GM21390 (cell line): ENCODE data around the gene RPS18.
"Not testable (repeated sequence)": the region's sequence is repeated elsewhere in the genome, so short reads cannot be mapped to it uniquely, and the experiment has no call there.

ENCODE experiments used
- ATAC-seq: cut with Tn5 transposase; IDR thresholded peaks from one replicate; pipeline ENCODE4 v1.9.1; 2021; ENCODE audit not compliant: unreplicated experiment

The RPS18 gene

DNA sequence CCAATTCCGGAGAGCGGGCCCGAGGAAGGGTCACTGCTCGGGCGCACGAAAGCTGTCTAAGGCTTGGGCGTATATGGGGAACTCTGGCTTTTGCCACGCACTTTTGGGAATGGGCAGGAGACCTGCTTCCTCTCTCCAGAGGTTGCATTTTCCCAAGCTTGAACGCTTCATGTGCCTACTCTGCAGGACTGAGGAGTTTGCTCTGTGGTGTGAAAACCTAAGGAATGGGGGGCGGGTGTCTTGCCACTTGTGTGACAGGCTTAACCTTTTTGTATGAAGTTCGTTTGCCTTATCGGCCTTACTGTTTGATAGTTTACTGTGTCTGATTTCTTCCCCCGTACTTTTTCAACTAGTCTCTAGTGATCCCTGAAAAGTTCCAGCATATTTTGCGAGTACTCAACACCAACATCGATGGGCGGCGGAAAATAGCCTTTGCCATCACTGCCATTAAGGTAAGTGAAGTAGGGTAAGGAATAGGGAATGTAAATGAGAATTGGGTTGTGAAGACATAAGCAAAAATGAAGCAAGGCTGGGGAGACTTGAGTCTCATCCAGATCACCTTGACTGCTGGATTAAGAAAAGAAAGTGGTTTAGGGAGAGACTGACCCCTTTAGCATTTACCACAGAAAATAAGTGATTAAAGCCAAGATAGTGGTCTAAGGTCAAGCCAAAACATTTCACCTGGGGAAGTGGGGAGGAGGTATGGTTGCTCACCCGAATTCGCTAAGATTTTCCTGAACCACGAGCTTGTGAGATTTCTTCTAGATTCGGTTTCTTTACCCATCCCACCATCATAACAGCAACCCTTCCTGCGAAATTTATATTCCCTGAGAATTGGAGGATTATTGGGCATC is 627 bp downstream of the RPS18 start:
- ATAC-seq = no peak

DNA sequence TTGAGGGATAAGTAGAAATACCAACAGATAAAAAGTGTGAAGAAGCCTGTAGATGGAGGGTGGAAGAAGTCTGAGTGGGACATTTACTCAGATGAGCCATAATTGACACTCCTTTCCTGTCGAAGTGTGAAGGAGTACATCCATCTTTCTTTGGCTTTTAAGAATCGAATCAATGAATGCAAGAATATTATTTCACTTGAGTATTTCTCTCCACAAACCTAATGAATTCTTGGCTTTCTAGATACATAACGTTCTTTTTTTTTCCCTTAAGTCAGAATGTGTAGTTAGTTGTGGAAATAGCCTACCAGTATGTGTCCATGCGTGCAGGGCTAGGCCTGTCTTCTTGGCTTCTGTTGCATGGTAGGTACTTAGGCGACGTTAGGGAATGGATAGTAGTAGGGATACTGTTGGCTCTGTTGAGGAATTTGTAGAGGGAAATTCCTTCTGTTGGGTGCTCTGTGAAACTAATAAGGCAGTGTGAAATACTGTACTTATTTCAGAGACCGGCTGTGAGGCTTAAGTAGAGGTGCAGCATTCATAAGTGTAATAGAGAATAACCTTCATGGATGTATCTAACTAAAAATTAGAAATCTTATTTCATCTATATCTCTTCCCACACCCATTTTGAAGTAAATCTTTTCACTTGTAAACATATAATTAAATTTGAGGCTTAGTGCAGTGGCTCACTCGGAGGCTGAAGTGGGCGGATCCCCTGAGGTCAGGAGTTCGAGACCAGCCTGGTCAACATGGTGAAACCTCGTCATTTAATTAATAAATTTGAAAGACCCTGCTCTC is 1.5 kb downstream of the RPS18 start:
- ATAC-seq = no peak

DNA sequence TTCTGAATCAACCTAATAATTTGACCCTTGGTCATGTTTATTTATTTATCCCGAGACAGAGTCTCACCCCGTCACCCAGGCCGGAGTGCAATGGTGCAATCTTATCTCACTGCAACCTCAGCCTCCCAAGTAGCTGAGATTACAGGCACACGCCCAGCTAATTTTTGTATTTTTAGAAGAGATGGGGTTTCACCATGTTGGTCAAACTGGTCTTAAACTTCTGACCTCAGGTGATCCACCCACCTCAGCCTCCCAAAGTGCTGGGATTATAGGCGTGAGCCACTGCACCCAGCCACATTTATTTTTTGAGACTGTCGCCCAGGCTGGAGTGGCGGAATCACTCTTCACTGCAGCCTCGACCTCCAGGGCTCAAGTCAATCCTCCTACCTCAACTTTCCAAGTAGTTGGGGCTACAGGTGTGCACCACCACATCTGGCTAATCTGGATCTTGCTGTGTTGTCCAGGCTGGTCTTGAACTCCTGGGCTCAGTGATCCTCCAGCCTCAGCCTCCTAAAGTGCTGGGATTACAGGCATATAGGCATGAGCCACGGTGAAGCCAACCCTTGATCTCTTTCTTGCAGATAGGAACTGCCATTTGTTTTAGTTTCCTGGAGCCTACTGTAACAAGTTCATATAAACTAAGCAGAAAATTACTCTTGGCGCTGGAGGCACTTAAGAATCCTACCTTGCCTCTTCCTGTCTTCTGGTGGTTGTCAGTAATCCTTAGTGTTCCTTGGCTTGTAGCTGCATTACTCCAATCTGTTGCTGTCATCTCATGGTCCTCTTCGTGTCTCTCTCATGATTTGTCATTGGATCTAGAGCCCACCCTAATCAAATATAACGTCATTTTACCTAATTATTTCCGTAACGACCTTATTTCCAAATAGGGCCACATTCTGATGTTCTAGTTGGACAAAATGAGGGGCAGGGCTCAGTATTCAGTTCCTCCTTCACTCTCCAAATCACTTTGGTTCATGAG is 2.3 kb downstream of the RPS18 start:
- no peak for ATAC-seq

DNA sequence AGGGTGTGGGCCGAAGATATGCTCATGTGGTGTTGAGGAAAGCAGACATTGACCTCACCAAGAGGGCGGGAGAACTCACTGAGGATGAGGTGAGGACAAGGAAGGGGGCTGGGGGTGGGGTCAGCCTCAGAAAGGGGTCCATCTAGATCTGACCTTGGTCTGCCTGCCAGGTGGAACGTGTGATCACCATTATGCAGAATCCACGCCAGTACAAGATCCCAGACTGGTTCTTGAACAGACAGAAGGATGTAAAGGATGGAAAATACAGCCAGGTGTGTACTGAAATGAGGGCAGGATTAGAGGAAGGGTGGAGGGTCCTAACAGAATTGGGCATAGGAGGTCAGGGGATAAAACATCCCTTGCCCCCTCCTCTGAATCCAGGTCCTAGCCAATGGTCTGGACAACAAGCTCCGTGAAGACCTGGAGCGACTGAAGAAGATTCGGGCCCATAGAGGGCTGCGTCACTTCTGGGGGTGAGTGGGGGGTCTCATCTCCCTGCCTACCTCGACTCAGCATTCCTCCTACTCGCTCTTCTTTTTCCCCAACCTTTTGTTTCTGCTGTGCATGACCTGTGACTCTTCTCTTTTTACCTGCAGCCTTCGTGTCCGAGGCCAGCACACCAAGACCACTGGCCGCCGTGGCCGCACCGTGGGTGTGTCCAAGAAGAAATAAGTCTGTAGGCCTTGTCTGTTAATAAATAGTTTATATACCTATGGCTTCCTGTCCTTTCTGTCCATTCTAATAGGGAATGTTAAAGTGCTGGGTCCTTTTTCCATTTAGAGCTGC is 4.1 kb downstream of the RPS18 start:
- not testable (repeated sequence) for ATAC-seq

DNA sequence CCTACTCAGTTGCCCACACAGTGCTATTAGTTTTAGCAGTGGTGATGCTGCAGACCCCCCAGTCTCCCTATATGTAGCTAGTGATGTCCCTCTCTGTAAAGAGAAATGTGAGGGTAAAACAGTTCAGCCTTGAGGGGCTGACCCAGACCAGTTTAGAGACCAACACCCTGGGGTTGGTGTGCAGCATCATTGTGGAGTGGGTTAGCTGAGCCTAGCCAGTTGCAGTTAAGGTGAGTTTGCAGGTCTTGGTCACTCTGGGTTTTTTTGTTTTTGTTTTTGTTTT is 4.6 kb downstream of the RPS18 start:
- ATAC-seq = no peak

DNA sequence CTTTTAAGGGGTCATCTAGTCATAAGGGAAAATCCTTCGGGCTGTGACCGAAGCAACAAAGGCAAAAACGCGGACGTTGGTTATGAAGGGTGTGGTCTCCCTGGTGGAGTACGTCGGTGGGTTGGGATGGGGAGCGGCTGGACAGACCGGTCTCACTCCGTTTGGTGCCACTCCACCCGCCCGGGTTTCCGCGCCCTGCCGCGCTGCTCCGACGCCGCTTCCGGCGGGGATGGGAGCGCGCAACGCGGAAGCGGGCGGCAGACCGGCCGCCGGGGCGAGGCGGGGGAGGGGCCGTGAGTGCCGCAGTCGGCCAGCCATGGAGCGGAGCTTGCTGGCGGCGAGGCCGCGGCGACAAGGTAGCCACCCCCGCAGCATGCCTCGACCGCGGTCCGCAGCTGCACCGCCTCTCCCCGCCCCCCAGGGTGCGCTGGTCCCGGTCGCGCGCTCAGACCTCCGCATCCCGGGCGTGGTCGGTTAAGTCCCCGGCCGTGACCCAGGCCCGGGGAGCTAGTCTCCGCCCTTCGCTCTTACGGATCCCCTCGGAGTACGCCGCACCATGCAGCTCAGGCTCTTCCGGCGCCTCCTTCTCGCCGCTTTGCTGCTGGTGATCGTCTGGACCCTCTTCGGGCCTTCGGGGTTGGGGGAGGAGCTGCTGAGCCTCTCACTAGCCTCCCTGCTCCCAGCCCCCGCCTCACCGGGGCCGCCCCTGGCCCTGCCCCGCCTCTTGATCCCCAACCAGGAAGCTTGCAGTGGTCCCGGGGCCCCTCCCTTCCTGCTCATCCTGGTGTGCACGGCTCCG is 5.2 kb downstream of the RPS18 start, which contains the start of gene B3GALT4:
Gene B3GALT4 (plus strand): TSS at position 260 of the 799 bp plus-strand sequence. CDS start 297 bp downstream, at position 557.
- peak; percentile 56 for ATAC-seq

DNA sequence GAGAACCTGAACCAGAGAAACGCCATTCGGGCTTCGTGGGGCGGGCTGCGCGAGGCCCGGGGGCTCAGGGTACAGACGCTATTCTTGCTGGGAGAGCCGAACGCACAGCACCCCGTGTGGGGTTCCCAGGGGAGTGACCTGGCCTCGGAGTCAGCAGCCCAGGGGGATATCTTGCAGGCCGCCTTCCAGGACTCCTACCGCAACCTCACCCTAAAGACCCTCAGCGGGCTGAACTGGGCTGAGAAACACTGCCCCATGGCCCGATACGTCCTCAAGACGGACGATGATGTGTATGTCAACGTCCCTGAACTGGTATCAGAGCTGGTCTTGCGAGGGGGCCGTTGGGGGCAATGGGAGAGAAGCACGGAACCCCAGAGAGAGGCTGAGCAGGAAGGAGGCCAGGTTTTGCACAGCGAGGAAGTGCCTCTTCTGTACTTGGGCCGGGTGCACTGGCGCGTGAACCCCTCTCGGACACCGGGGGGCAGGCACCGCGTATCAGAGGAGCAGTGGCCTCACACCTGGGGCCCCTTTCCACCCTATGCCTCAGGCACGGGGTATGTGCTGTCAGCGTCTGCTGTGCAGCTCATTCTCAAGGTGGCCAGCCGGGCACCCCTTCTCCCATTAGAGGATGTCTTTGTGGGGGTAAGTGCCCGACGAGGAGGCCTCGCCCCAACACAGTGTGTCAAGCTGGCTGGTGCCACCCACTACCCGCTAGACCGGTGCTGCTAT is 6.0 kb downstream of the RPS18 start:
- ATAC-seq = no peak

DNA sequence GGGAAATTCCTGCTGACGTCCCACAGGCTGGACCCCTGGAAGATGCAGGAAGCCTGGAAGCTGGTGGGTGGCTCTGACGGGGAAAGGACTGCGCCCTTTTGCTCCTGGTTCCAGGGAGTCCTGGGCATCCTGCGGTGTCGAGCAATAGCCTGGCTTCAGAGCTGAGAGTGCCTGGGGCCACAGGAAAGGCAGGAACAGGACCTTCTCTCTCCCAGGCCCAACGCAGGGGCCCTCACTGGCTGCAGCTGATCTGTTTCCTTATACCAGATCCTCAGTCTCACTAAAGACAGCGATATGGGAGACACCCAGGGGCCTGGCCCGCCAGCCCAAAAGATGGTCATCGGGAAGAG is 6.5 kb downstream of the RPS18 start:
- no peak for ATAC-seq

DNA sequence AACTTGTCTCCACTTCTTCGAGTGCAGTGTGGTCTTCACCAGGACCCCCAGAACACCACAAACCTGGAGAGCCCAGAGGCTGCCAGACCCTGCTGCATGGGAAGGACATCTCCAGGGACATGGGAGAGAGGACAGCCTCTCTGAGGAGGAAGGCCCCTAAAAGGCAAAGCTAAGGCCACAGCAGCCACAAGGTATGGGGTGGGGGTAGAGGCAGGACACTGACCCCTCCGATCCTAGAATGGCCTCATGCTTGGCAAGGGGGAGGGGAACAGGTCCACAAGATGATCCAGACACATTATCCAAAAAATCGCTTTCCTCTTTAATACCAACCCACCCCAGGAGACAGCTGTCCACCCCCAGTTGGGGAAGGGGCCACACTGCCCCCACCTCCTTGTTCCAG is 6.9 kb downstream of the RPS18 start:
- no peak for ATAC-seq

DNA sequence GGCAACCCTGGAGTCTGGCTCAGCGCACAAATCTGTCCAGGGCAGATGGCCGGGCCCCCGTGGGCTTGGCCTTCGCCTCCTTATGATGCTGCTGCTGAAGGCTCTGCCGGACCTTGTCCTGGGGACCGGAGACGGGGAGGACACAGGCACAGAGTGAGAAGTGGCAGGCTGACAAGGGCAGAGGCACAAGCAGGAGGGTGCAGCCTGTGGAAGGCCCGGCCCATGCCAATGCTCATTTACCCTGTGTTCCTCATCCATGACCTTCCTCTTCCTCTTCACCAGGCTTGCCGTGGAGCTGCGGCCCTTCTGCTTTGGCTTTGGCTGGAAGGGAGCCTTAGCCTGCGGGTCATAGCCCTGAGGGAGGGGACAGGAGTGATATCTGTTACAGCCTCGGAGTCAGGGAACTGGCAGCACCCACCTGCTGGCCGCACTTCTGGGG is 7.4 kb downstream of the RPS18 start:
- no peak for ATAC-seq

DNA sequence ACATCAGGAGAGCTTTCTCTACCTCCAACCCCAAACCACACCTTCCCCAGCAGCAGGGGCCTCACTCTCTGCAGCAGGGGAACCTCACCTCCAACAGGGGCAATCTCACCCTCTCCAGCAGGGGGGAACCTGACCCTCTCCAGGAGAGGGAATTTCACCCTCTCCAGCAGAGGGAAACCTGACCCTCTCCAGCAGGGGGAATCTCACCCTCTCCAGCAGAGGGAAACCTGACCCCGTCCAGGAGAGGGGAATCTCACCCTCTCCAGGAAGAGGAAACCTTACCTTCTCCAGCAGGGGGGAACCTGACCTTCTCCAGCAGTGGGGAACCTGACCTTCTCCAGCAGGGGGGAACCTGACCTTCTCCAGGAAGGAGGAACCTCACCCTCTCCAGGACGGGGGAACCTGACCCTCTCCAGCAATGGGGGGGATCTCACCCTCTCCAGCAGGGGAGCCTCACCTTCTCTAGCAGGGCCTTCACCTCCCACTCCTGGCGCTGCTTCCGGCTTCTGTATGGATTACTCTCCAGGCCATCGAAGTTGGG is 8.2 kb downstream of the RPS18 start:
- ATAC-seq = no peak

DNA sequence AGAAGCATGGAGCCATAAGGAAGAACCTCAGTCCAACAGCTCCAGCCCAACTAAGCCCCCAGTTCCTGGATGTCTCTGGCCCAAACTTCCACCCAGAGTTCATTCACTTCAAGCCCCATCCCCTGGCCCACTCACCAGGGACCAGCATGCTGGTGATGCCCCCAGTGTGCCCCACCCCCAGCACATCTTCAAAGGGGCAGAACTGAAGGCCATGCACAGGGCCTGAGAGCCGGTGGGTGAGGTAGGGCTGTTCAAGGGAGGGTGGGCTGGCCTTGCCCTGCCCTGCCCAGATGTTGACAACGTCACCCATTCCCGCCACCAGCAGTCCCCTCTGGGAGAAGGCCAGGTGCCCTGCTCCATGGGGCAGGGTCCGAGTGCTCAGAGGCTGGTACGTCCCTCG is 8.7 kb downstream of the RPS18 start:
- no peak for ATAC-seq

DNA sequence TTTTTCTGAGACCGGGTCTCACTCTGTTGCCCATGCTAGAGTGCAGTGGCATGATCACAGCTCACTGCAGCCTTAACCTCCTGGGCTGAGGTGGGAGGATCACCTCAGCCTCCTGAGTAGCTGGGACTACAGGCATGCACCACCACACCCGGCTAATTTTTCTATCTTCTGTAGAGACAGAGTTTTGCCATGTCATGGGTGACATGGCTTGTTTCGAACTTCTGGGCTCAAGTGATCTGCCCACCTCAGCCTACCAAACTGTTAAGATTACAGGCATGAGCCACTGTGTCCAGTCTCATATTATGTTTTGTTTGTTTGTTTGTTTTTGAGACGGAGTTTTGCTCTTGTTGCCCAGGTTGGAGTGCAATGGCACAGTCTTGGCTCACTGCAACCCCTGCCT is 13.3 kb downstream of the RPS18 start:
- not testable (repeated sequence) for ATAC-seq

DNA sequence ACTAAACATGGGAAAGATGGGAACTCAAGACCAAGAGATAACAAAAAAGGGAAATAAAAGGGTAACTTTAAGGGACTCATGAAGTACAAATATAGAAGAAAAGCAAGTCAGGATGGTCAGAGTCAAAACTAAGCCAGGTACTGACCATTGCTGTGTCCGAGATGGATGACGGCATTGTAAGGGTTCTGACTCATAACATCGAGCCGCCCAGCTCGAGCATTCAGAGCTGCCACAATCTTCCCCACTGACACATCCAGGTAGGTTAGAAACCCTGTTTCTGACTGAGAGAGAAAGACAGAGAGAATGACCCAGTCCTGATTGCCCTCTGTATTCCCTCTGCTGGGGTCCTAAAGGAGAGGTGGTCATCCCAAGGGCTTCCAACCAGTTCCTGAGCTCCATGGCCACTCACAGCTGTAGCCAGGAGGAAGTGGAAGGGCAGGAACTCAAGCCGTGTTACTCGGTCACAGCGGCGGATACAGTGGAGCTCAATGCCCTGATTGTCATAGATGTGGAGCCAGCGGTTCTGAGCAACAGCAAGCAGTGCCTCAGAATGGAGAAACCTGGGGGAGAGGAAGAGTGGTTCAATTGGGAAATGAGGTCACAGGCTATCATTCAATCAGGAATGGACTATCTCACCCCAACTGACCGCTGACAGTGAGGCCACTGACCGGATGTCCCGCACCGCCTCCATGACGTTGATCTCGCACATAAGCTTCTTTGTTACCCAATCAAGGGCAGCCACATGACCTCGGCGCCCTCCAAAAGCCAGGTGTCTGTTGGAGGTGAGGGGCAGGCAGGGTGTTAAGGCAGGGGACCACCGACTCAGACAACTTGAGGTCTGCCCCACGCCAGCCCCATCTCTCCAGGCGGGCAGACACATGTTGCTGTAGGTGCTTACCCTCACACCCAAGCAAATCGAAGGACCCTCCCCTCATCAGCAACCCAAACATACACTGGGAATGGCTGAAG is 15.4 kb downstream of the RPS18 start:
- no peak for ATAC-seq

DNA sequence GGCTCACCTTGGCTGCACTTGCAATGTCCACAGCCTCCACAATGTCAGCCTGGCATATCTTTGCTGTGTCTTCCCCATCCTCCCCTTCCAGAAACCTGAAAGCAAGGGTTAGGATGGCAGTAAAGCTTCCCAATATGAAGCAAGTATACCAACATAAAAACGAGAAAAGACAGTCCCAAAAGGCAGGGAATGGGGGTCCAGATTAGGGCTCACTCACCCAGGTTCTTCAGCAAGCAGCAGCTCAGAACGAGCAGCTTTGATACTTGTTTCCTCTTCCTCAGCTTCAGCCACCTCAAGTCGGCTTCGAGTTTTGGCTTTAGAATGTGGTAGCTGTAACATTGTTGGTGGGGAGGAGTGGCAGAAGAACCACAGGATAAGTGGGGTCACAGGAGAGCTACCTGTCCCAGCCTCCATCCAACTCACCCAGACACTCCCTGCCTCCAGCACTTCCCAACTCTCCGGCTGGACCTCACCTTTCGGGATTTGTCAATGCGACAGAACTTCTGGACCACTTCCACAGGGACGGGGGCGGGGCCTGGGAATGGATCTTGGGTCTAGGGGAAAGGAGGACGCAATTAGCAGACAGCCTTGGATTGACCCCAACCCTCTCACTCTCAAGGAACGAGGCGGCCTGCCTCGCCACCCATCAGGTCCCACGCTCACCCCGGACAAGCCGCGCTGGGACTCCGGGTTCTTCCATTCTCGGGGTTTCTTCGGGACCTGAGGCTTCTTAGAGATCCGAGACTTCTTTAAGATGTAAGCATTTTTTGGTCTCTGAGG is 16.5 kb downstream of the RPS18 start:
- no peak for ATAC-seq

DNA sequence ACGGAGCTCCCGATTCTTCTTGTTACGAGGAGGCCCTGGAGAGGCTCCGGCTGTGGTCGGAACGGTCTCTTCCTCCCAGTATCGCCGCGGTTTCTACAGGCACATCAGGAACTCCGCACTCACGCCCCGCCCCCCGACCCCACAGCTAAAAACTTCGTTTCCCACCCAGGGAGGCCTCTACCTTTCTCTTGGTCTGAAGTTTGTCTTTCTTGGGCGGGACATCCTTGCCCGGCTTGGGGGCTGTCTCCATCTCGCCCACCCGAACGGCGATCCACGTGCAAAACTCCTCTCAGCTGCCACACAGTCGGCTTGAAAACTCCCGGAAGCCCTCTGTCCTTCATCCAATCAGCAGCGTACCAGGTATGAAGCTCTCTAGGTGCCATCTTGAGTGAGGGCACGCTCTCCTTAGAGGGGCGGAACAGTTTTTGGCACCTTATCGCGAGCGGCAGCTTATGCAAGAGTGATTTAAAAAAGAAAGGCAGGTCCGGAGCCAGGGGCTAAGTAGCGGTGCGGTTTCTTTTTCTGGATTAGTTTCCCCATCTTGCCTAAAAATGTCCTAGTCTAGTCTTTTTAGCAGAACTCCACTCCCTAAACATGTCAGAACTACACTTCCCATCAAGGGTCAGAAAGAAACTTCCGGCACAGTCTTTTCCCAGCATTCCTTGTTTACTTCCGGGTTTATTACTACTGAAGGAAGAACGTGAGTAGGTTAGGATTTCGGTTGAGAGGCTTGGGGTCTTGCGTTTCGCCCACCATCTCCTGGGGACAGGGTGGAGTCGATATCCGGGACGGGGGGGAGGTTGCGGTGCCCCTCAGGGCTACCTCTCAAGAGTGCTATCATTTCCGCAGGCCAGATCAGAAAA is 17.3 kb downstream of the RPS18 start, which contains the start of the genes PFDN6 and WDR46:
Gene PFDN6 (plus strand): TSS at position 681 of the 863 bp plus-strand sequence. CDS start 256 bp downstream, outside the sequence.
Gene WDR46 (minus strand): TSS at position 319 of the 863 bp plus-strand sequence. CDS start 69 bp downstream, at position 250.
- peak; percentile 84 for ATAC-seq
